HG03342 (cell line): ENCODE data around the gene FRMD3.

Experiments used
- ATAC-seq: cut with Tn5 transposase; IDR thresholded peaks from one replicate; pipeline ENCODE4 v1.9.1; 2021; ENCODE audit warnings: mild to moderate bottlenecking, moderate library complexity; ENCODE audit not compliant: unreplicated experiment

FRMD3 gene

DNA sequence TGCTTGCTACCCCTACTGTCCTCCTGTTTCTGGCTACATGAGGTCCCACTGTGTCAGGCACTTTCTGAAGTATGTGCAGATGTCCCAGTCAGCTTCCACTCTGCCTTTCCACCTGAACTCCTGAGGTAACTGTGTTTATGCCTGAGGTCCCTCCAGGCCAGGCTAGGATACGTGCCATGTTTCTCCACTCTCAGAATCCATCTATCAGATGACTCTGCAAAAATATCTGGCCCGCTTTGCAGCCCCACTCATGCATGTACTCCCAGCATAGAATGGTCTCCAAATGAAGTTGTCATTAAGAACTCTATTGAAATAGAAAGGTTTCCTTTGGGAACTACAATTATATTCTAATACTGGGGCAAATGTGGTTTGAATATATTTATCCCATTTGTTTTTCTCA lies 243.4 kb downstream of the FRMD3 start:
- no peak for ATAC-seq

DNA sequence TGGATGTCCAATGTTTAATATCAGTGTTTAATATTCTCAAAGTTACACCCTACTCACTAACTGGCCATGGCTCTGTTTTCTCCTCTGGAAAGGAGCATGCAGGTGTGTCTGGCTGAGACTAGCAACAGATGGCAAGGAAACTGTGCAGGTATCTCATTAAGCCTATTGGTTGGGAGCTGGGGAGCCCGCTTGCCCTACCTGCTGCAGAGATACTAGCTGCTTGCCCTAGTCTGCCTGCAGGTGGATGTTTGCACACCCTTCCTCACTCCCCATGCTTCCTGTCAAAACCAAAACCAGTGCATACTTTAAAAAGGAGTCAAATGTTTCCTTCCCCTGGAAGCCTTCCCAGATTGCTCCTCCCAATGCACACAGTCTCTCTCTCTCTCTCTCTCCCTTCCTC lies 247.0 kb downstream of the FRMD3 start:
- no peak for ATAC-seq

DNA sequence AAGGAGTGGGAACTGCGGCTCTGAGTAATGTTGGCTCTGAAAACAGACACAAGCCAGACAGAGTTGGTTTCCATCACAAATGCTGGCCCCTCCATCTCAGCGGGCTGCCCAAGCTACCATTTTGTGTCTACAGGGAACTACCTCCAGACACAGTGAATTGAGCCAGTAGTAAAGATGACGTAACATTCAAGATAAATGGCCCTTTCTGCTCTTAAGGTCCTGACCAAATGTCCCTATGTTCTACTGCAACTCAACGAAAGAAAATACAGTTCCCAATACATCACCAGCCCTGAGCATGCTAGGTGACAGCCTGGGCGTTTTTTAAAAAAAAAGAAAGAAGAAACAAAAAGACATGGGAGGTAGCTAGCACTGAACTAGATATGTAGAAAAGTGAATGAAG lies 247.5 kb downstream of the FRMD3 start:
- no peak for ATAC-seq

DNA sequence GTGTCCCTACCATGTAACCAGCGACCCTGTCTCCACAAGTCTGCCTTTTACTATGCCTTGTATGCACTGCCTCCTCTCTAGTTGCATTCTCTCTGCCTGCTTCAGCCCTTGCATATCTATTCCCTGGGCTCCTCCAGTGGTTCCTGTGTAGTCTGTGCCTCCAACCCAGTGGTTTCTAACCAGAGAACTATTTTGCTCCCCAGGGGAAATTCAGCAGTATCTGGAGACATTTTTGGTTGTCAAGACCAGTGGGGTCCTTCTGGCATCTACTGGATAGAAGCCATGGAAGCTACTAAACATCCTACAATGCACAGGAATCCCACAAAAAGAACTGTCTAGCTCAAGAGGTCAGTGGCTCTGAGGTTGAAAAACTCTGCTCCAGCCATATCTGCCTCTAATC lies 251.2 kb downstream of the FRMD3 start:
- ATAC-seq = no peak

- no peak for ATAC-seq
Observed at GRCh38 chr9:83285445-83286225, 252.6 kb downstream of the FRMD3 start.

- ATAC-seq = no peak
Observed at GRCh38 chr9:83284746-83285145, 253.5 kb downstream of the FRMD3 start.

DNA sequence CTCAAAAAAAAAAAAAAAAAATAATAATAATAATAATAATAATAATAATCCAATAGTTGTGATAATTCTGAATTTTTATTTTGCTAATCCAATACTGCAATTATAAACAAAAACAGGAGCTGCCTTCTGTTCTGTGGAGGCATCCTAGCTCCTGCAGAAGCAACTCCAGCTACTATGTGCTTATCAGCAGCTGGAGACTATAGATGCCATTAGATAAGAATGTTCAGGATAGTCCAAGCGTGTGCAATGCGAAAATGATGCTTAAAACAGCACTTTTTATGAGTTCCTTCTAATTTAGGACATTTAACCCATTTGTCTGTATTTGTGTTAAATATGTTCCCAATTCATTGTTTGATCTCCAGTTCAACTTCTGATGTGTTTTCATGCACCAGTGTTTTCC lies 254.7 kb downstream of the FRMD3 start:
- ATAC-seq = no peak

GRCh38 chr9:83281306-83282255 lies 256.6 kb downstream of the FRMD3 start:
- peak; percentile 59 for ATAC-seq

GRCh38 chr9:83280790-83281189 lies 257.4 kb downstream of the FRMD3 start:
- no peak for ATAC-seq

- no peak for ATAC-seq
Observed at GRCh38 chr9:83280268-83280667, 257.9 kb downstream of the FRMD3 start.

- ATAC-seq = no peak
Observed at GRCh38 chr9:83274787-83275186, 263.4 kb downstream of the FRMD3 start.

DNA sequence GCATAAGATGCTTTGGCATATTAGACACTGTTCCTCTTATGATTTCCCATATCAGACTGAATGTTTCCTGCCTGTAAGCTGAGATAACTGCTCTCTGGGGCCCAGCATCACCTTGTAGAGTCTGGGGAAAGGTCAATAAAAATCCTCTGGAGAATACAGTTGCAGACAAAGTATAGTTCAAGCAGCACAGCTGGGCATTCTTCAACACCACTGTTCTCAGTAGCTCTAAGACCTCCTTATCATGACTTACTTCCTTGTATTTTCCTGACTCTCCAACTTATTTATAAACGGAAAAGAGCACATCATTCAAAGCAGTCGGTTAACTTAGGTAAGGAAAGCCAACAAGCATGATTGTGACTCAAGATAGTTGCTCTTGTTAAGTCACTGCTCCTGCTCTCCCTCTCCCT lies 266.5 kb downstream of the FRMD3 start:
- no peak for ATAC-seq

DNA sequence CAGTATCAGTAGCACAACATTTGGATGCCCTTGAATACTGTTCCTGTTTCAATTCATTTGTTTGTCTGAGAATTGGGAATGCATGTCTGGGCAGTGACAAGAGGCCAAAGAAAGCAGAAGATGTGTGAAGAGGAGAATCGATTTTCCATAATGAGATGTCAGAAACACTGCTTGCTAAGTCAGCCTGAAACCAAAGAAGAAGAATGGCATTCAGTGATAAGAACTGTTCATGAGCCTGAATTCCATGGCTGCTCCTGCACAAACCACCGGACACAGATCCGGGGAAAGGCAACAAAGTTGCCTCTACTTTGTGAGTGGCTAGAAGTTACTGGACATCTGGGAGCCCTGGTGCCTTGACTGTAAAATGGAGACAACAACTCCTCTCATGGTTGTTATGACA lies 268.1 kb downstream of the FRMD3 start:
- ATAC-seq = no peak

DNA sequence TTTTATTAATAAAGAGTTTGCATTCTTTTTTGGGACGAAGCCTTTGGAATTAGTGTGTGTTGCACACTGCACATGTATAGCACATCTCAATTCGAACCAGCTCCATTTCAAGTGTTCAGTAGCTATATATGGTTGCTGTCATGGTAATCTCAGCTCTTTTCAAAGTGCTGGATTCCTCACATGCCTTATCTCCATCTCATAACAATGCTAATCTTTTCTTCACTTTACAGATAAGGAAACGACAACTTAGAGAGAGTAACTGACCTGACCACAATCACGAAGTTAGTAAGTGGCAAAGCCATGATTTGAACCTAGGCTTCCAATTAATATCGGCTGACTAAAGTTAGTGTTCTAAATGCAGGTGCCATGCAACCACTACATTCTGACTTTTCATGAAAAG lies 270.5 kb downstream of the FRMD3 start:
- no peak for ATAC-seq

DNA sequence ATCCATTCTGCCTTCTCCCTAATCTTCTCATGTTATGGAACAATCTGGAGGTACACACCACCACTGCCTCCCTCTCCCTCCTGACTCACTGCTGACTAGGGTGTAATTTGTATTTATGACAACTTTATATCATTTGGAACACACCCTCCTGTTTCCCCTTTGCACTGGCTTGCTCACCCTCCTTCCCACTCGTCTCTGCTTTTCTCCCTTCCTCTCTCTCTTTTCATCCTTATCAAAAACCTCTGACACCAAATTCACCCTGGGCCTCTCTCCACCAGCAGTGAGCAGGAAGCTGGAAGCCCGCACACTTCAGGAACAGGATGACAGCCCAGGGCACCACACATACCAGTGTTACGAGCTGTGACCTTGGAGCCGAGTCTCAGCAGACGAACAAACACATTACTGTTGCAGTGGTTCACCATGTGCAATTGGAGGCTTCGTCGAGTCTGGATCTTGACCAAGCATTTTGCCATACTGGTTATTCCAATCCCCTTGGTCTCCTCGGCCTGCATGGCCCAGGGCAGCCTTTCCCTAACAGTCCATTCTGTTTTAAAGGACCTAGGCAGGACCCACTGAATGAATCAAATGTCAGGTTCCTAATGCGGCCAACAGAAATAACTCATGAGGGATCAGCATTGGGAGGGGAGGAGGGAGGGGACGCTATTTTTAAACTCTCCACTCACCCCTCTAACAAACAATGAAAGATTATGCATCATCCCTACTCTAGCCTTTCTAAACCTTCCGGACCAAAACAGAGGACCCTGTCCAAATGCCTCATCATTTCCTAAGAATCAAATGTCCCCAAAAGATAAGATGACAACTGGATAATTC lies 271.3 kb downstream of the FRMD3 start:
- no peak for ATAC-seq

GRCh38 chr9:83266331-83266665 lies 271.9 kb downstream of the FRMD3 start:
- ATAC-seq = no peak

DNA sequence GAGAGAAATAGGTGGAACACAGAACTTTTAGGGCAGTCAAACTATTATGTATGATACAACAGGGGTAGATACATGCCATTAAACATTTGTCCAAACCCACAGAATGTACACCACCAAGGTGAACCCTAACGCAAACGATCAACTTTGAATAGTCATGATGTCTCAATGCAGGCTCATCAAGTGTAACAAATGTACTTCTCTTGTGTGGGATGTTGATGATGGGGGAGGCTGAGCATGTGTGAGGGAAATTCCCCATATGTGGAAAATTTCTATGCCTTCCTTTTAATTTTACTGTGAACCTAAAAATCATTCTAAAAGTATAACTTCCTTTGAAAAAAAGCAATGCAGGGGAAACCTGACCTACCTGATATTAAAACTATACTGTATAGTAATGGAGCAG lies 273.9 kb downstream of the FRMD3 start:
- ATAC-seq = no peak

DNA sequence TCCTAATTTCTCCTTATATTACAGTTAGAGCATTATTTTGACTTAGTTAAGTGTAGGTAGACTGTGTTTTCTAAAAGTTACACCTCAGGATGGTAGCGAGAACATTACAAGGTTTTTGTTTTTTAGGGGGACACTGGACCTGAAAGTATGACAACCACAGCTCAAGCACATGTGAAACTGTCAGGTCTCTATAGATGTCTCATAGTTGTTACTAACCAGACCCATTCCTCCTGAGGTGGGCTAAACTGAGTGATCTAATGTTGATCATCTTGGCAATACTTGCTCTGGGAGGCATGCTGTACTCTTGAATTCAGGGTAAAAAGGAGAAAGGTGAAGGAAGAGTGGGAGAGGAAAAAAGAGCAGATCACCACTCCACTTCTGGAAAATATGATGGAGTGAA lies 278.6 kb downstream of the FRMD3 start:
- no peak for ATAC-seq

GRCh38 chr9:83257937-83258891 lies 280.0 kb downstream of the FRMD3 start:
- ATAC-seq = no peak

GRCh38 chr9:83247732-83248131 lies 290.5 kb downstream of the FRMD3 start:
- ATAC-seq = peak; percentile 79
